Upper lobe of right lung (tissue), 1 donor: Measurements from ENCODE around the gene GPC3. TPM values are rescaled to one million over a fixed set of nuclear protein-coding genes. Genes with fewer than 3 reads are reported as not detected.

ENCODE experiments used
- ATAC-seq: fragments of 200-7000 bp; cut with Tn5 transposase; one replicate; pipeline ENCODE4 v1.9.1; 2020; ENCODE audit warnings: mild to moderate bottlenecking, moderate library complexity
- DNase-seq: peaks from one replicate; pipeline ENCODE4 v3.0.0-alpha.2; 2020
- H3K27ac ChIP-seq: fragments of 200-600 bp; one replicate; pipeline ENCODE4 v1.8.0; 2022
- H3K27me3 ChIP-seq: fragments of 200-600 bp; one replicate; pipeline ENCODE4 v1.8.0; 2022; ENCODE audit warnings: mild to moderate bottlenecking
- H3K36me3 ChIP-seq: fragments of 200-600 bp; one replicate; pipeline ENCODE4 v1.8.0; 2022
- H3K4me1 ChIP-seq: fragments of 200-600 bp; one replicate; pipeline ENCODE4 v1.8.0; 2022
- H3K4me3 ChIP-seq: fragments of 200-600 bp; one replicate; pipeline ENCODE4 v1.8.0; 2022; ENCODE audit warnings: mild to moderate bottlenecking
- H3K9me3 ChIP-seq: fragments of 200-600 bp; one replicate; pipeline ENCODE4 v1.8.0; 2022
- intact Hi-C: fragments of 100-400 bp; cut with DNase I; formaldehyde crosslinking; loops from one replicate; pipeline ENCODE4 v1.11.0; 2022
- total RNA-seq: library from RNA; stranded (reverse); fragmentation: NEBNext Ultra II Directional; extraction: Animal tissue kit (Norgen Biotek cat#: 25700); gene quantifications from one replicate; pipeline ENCODE4 v1.2.1, GENCODE V29; 2021
- TF ChIP-seq, protein P1 (sequence below): fragments of 200-600 bp; IDR thresholded peaks from one replicate; pipeline ENCODE4 v1.8.0; 2022; ENCODE audit warnings: antibody characterized with exemption
- donor health status: DM: no; HTN: yes; CAD: no; lungs with severe emphysema.

Gene GPC3
- total RNA-seq, 1 donor from 2014 or later: 67.7 TPM

DNA sequence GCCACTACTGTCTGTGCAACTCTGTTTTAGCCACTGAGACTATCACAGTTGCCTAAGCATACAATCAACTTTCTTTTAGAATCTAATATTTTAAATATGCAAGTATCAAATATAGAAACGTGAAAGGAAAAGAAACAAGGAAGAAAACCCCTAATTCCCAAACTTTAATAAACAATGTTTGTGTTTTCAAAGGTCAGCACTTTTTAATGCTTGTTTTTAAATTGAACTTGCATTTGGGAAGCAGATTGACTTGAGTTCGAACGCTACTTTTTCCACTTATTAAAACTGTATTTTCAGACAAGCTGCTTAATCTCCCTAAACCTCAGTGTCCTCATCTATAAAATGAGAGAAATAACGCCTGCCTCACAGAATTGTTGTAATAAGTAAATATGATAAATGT lies 384.3 kb downstream of the GPC3 start:
- Histone ChIP-seq H3K27me3 (no peaks in the 10 kb centered on the region), H3K4me1 (no peaks in the 10 kb centered on the region), H3K4me3 (no peak overlapping the region), H3K9me3 (no peaks in the 10 kb centered on the region), H3K27ac (no peak overlapping the region), H3K36me3 (no peaks in the 10 kb centered on the region)
- ATAC-seq (no peak), DNase-seq (no peak)
- intact Hi-C loops: no loop called here
- TF ChIP-seq, protein P1, sequence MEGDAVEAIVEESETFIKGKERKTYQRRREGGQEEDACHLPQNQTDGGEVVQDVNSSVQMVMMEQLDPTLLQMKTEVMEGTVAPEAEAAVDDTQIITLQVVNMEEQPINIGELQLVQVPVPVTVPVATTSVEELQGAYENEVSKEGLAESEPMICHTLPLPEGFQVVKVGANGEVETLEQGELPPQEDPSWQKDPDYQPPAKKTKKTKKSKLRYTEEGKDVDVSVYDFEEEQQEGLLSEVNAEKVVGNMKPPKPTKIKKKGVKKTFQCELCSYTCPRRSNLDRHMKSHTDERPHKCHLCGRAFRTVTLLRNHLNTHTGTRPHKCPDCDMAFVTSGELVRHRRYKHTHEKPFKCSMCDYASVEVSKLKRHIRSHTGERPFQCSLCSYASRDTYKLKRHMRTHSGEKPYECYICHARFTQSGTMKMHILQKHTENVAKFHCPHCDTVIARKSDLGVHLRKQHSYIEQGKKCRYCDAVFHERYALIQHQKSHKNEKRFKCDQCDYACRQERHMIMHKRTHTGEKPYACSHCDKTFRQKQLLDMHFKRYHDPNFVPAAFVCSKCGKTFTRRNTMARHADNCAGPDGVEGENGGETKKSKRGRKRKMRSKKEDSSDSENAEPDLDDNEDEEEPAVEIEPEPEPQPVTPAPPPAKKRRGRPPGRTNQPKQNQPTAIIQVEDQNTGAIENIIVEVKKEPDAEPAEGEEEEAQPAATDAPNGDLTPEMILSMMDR: no peak

DNA sequence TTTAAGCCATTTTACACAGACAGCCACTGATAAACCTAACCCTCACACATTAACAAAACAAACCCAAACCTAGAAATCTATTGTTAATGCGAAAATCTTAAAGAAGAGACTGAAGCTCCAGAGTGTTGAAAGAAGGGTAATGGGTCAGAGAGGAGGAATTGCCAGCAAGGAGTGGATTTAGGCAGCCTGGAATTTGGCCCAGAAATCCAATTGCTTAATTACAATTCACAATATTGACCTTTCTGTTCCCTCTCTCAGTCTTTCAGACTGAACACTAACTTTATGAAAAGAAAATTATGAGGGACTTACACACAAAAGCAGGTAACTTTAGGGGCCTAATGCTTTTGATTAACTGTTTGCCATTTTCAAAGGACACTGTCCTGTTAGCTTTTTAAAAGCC lies 384.9 kb downstream of the GPC3 start:
- Histone ChIP-seq H3K27me3 (no peaks in the 10 kb centered on the region), H3K4me1 (no peaks in the 10 kb centered on the region), H3K27ac (no peak overlapping the region), H3K36me3 (no peaks in the 10 kb centered on the region), H3K4me3 (no peak overlapping the region), H3K9me3 (no peaks in the 10 kb centered on the region)
- intact Hi-C loops: no loop called here
- ATAC-seq: no peak
- TF ChIP-seq, protein P1: no peak
- DNase-seq: no peak

DNA sequence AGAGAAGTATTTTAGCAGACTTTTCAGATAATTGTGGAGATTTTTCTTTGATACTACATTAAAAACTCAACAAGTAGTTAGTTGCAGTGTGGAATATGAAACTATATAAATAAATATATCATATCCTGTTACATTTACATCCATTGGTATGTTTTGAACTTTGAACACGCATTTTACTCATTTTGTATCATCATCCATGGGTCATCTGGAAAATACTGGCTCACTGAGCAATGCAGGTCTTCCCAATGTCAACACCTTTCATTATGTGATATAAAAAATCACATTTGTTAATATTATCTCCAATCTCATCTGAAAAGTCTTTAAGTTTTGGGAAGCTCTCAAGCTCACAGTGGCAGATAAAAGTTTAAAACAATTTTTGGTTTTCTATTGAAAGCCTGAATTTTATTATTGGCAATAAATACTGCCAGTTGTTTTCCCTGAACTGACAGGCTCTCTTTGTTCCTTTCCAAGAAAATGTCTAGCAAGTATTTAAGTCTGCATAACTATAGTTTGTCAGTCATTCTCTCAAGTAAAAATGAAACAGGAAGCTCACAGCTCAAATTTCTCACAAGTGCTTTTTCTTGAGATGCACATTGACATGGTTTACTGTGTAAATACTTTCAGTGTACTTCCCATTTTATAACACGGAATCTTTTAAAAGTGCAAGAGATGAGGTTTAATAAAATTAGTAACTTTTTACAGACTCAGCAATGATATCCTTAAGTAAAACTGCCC lies 386.6 kb downstream of the GPC3 start:
- Histone ChIP-seq H3K36me3 (no peaks in the 10 kb centered on the region), H3K4me3 (no peak overlapping the region), H3K9me3 (no peaks in the 10 kb centered on the region), H3K27ac (no peak overlapping the region), H3K27me3 (no peaks in the 10 kb centered on the region), H3K4me1 (no peaks in the 10 kb centered on the region)
- no peak for ATAC-seq
- DNase-seq: no peak
- TF ChIP-seq, protein P1: no peak
- intact Hi-C loops: no loop called here

DNA sequence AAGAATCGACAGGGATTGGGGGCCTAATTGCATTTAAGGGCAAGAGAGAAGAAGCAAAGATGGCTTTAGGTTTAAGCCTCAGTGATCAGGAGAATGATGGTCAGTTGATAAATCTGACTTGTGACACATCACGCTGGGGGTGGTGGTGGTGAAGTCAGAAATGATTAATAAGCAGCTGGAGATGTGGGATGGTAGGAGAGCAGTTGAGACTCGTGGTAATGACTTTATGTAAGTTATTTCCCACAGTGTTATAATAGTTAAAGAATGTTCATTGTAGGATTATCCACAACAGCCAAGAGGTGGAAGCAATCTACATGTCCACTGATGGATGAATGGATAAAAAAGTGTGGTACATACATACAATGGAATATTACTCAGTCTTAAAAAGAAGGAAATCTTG lies 391.2 kb downstream of the GPC3 start:
- H3K27ac ChIP-seq: no peak overlapping the region
- TF ChIP-seq, protein P1: no peak
- H3K4me1 ChIP-seq: no peaks in the 10 kb centered on the region
- no peak overlapping the region for H3K4me3 ChIP-seq
- H3K36me3 ChIP-seq: no peaks in the 10 kb centered on the region
- no peaks in the 10 kb centered on the region for H3K9me3 ChIP-seq
- intact Hi-C loops: no loop called here
- H3K27me3 ChIP-seq: no peaks in the 10 kb centered on the region
- no peak for ATAC-seq
- DNase-seq: no peak

DNA sequence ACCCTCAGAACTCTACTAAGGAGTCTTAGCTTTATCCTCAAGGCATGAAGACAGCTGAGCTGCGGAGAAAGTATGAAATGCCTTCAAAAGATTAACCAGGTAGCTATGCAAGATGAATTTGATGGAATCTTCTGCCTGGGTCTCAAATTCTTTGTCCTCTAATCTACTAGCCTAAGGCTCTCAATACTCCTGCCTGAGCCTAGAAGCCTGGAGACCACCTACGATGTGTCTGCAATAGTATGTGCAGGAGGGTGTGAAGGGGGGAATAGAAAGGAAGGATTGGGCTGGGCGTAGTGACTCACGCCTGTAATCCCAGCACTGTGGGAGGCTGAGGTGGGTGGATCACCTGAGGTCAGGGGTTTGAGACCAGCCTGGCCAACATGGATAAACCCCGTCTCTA lies 391.9 kb downstream of the GPC3 start:
- TF ChIP-seq, protein P1: no peak
- intact Hi-C loops: no loop called here
- H3K9me3 ChIP-seq: no peaks in the 10 kb centered on the region
- ATAC-seq (no peak), DNase-seq (no peak)
- H3K36me3 ChIP-seq: no peaks in the 10 kb centered on the region
- H3K27ac ChIP-seq: no peak overlapping the region
- no peaks in the 10 kb centered on the region for H3K4me1 ChIP-seq
- H3K27me3 ChIP-seq: no peaks in the 10 kb centered on the region
- no peak overlapping the region for H3K4me3 ChIP-seq
